A549 (cell line): ENCODE measurements around the gene PTPN1. TPM values are rescaled to one million over a fixed set of nuclear protein-coding genes. Genes with fewer than 3 reads are reported as not detected.

Experiments
- ATAC-seq, 2 experiments: fragments of 200-7000 bp in 1 of 2; fragments of >200 bp in 1 of 2; cut with Nextera tagmentation in 1 of 2; cut with Tn5 transposase in 1 of 2; 3 replicates each; pipeline versions ENCODE4 v1.8.0 to v1.9.1; 2018 to 2020; ENCODE audit warnings: mild to moderate bottlenecking in 1 of 2, moderate library complexity in 1 of 2
- CTCF ChIA-PET: fragments of 300-600 bp; sonication (Branson Sonifier 250); formaldehyde crosslinking; extraction: SDS; loops from one replicate; lab custom pipeline; 2021; ENCODE audit warnings: antibody characterized with exemption, inconsistent platforms; lab: Yijun Ruan, JAX
- POLR2A ChIA-PET: fragments of 350-600 bp; formaldehyde crosslinking; extraction: SDS; loops from one replicate; lab custom pipeline; 2021; ENCODE audit warnings: antibody characterized with exemption, inconsistent platforms; lab: Yijun Ruan, JAX
- DNase-seq, 2 experiments: peaks; one replicate each; pipeline versions ENCODE4 v3.0.0 to v3.0.0-alpha.2; 2011 to 2016; ENCODE audit warnings: low read depth in 1 of 2, low spot score in 1 of 2
- FAIRE-seq: peaks from 2 replicates; lab custom pipeline; 2011; peaks lifted over from hg19 to GRCh38; lab: Jason Lieb, UNC
- H3K27ac ChIP-seq, 2 experiments: fragments of >200 bp; sonication (Bioruptor Twin); formaldehyde crosslinking; 3 replicates each; pipeline ENCODE4 v1.5.1; 2016 to 2017
- H3K4me1 ChIP-seq: fragments of >200 bp; sonication (Bioruptor Twin); formaldehyde crosslinking; 3 replicates; pipeline ENCODE4 v1.6.1; 2016
- H3K4me2 ChIP-seq: fragments of >200 bp; sonication (Bioruptor Twin); formaldehyde crosslinking; 3 replicates; pipeline ENCODE4 v1.6.1; 2016
- H3K4me3 ChIP-seq: fragments of >200 bp; sonication (Bioruptor Twin); formaldehyde crosslinking; 3 replicates; pipeline ENCODE4 v1.5.1; 2016
- H3K9me3 ChIP-seq: fragments of >200 bp; sonication (Bioruptor Twin); formaldehyde crosslinking; 3 replicates; pipeline ENCODE4 v1.6.1; 2016
- ATOH8 ChIP-seq: fragments of 250-450 bp; sonication (Bioruptor Pico); IDR thresholded peaks from 2 replicates; pipeline ENCODE4 v1.5.0; 2020; ENCODE audit warnings: low read depth, mild to moderate bottlenecking, moderate library complexity
- CBX8 ChIP-seq: fragments of 200-600 bp; sonication (generic); IDR thresholded peaks from 2 replicates; pipeline ENCODE4 v1.6.1; 2016
- CEBPB ChIP-seq, 2 experiments: fragments of >200 bp in 1 of 2; sonication (Bioruptor Twin) in 1 of 2; formaldehyde crosslinking in 1 of 2; IDR thresholded peaks; 2 replicates each; pipeline ENCODE4 v1.6.1; 2012 to 2016
- CHD2 ChIP-seq: fragments of 150-350 bp; IDR thresholded peaks from 2 replicates; pipeline ENCODE4 v1.6.1; 2014; ENCODE audit warnings: low read length; ENCODE audit not compliant: partially characterized antibody
- EHMT2 ChIP-seq: fragments of 200-600 bp; sonication (generic); IDR thresholded peaks from 2 replicates; pipeline ENCODE4 v1.6.1; 2016; ENCODE audit warnings: antibody characterized with exemption, low read depth, mild to moderate bottlenecking, moderate library complexity
- FOSL2 ChIP-seq, 2 experiments: fragments of 450-650 bp in 1 of 2; fragments of >200 bp in 1 of 2; sonication (Bioruptor Twin) in 1 of 2; formaldehyde crosslinking; IDR thresholded peaks; 2 replicates each; pipeline versions ENCODE4 v1.5.0 to v1.6.1; 2016 to 2020; ENCODE audit warnings: mild to moderate bottlenecking in 1 of 2, moderate library complexity in 1 of 2
- HDAC2 ChIP-seq: fragments of 200-600 bp; sonication (generic); IDR thresholded peaks from 2 replicates; pipeline ENCODE4 v1.6.1; 2016
- HEYL ChIP-seq: fragments of 250-450 bp; sonication (Bioruptor Pico); IDR thresholded peaks from 2 replicates; pipeline ENCODE4 v1.8.0; 2021; ENCODE audit warnings: mild to moderate bottlenecking, moderate library complexity
- HOXA7 ChIP-seq: fragments of 250-450 bp; sonication (Bioruptor Pico); IDR thresholded peaks from 2 replicates; pipeline ENCODE4 v1.5.0; 2020; ENCODE audit warnings: mild to moderate bottlenecking, moderate library complexity
- HOXB5 ChIP-seq: fragments of 250-450 bp; sonication (Bioruptor Pico); IDR thresholded peaks from 2 replicates; pipeline ENCODE4 v1.5.0; 2020; ENCODE audit warnings: mild to moderate bottlenecking, moderate library complexity
- KDM1A ChIP-seq: fragments of 200-600 bp; sonication (generic); IDR thresholded peaks from 2 replicates; pipeline ENCODE4 v1.6.1; 2016; ENCODE audit warnings: low read depth, mild to moderate bottlenecking
- KDM5A ChIP-seq: fragments of 200-600 bp; sonication (generic); IDR thresholded peaks from 2 replicates; pipeline ENCODE4 v1.6.1; 2016; ENCODE audit warnings: antibody characterized with exemption, mild to moderate bottlenecking
- MAFK ChIP-seq: fragments of 450-650 bp; IDR thresholded peaks from 2 replicates; pipeline ENCODE4 v1.6.1; 2014; ENCODE audit not compliant: partially characterized antibody
- MYC ChIP-seq: IDR thresholded peaks from 2 replicates; pipeline ENCODE4 v1.6.1; 2012; ENCODE audit warnings: mild to moderate bottlenecking, inconsistent platforms, low read length, improper control_type of control experiment, borderline replicate concordance
- NFE2L2 ChIP-seq: fragments of 150-350 bp; conservative IDR thresholded peaks from 2 replicates; pipeline ENCODE4 v1.6.1; 2014; ENCODE audit warnings: low read length
- PHF8 ChIP-seq: fragments of 200-600 bp; sonication (generic); IDR thresholded peaks from 2 replicates; pipeline ENCODE4 v1.6.1; 2016; ENCODE audit warnings: low read depth, mild to moderate bottlenecking, antibody characterized with exemption, moderate library complexity, borderline replicate concordance
- POLR2A ChIP-seq: IDR thresholded peaks from 2 replicates; pipeline ENCODE4 v1.6.1; 2012; ENCODE audit warnings: mild to moderate bottlenecking, low read length
- RCOR1 ChIP-seq: fragments of 150-350 bp; IDR thresholded peaks from 2 replicates; pipeline ENCODE4 v1.6.1; 2014; ENCODE audit warnings: antibody characterized with exemption, low read length, low read depth
- RNF2 ChIP-seq: fragments of 200-600 bp; sonication (generic); IDR thresholded peaks from 2 replicates; pipeline ENCODE4 v1.6.1; 2016; ENCODE audit warnings: low read depth, mild to moderate bottlenecking, antibody characterized with exemption, moderate library complexity, borderline replicate concordance
- SREBF2 ChIP-seq: fragments of 450-650 bp; IDR thresholded peaks from 2 replicates; pipeline ENCODE4 v1.6.1; 2014; ENCODE audit warnings: mild to moderate bottlenecking, moderate library complexity
- TP53 ChIP-seq: fragments of 250-450 bp; sonication (Bioruptor Pico); IDR thresholded peaks from 2 replicates; pipeline ENCODE4 v1.5.0; 2021; ENCODE audit warnings: mild to moderate bottlenecking, moderate library complexity
- ZC3H11A ChIP-seq: fragments of 450-650 bp; IDR thresholded peaks from 2 replicates; pipeline ENCODE4 v1.6.1; 2014; ENCODE audit warnings: antibody characterized with exemption, mild to moderate bottlenecking
- ZFP36 ChIP-seq: fragments of 450-650 bp; IDR thresholded peaks from 2 replicates; pipeline ENCODE4 v1.6.1; 2014; ENCODE audit warnings: borderline replicate concordance; ENCODE audit not compliant: partially characterized antibody
- ZSCAN20 ChIP-seq: fragments of 250-450 bp; sonication (Bioruptor Pico); IDR thresholded peaks from 2 replicates; pipeline ENCODE4 v1.8.0; 2022; ENCODE audit warnings: mild to moderate bottlenecking, moderate library complexity
- WGBS: methylation state at CpG from one replicate; pipeline ENCODE4 v1.1.6; 2017; ENCODE audit errors: missing lambda C conversion rate; 5-methylcytosine and 5-hydroxymethylcytosine counted together
- polyA plus RNA-seq, 4 experiments: library from polyadenylated mRNA; depleted of rRNA in 3 of 4; stranded (reverse); fragments of >200 nt; fragmentation: RNase III in 1 of 4; extraction: RNeasy Plus Mini Kit Qiagen cat#74134 plus additional on column Dnase treatment in 1 of 4; gene quantifications; 2 replicates in 3 of 4; 3 replicates in 1 of 4; pipeline ENCODE4 v1.2.3, GENCODE V29; 2011 to 2017
- TF ChIP-seq, protein P1 (sequence below): fragments of >200 bp; sonication (Bioruptor Twin); formaldehyde crosslinking; IDR thresholded peaks from 3 replicates; pipeline ENCODE4 v1.6.1; 2016
- TF ChIP-seq, protein P2 (sequence below): fragments of >200 bp; sonication (Bioruptor Twin); formaldehyde crosslinking; IDR thresholded peaks from 2 replicates; pipeline ENCODE4 v1.6.1; 2016
- TF ChIP-seq, protein P3 (sequence below): fragments of 150-350 bp; IDR thresholded peaks from 2 replicates; pipeline ENCODE4 v1.6.1; 2014; ENCODE audit warnings: low read depth, mild to moderate bottlenecking, low read length
- TF ChIP-seq, protein P4 (sequence below): IDR thresholded peaks from 2 replicates; pipeline ENCODE4 v1.6.1; 2012

The PTPN1 gene
- polyA plus RNA-seq, 2 of the 4 experiments (the other 2 are of a cell fraction): 23.2 to 24.3 TPM

DNA sequence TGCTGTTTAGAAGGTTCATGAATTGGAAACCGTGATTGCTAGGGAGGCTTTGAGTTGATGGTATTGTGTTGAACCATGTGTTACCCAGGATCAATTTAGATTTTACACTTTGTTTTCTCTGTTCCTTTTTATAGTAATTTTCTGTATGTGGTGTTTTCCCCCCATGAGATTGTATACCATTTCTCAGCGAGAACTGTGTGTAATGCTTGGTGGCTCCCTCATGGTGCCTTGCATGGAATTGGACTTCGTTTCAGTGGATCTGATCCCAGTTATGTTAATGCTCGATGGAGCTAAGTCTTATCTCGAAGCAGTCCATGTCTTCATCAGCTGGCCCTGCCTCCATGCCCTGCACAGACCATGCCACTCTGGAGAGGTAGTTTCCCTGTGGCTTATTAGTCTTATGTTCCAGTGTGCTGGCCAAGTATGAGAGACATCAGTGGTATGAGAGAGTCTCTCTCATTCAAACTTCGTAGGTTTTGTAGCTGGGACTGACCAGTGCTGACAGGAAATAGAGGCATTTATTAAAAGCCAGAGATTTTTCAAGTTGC is 18.7 kb downstream of the PTPN1 start:
- Histone ChIP-seq H3K9me3 (no peaks in the 10 kb centered on the region), H3K4me2 (no peak overlapping the region), H3K4me1 (no peaks in the 10 kb centered on the region), H3K27ac (no peak overlapping the region), H3K4me3 (no peak overlapping the region)
- FAIRE-seq: no peak
- TF ChIP-seq, protein P1, sequence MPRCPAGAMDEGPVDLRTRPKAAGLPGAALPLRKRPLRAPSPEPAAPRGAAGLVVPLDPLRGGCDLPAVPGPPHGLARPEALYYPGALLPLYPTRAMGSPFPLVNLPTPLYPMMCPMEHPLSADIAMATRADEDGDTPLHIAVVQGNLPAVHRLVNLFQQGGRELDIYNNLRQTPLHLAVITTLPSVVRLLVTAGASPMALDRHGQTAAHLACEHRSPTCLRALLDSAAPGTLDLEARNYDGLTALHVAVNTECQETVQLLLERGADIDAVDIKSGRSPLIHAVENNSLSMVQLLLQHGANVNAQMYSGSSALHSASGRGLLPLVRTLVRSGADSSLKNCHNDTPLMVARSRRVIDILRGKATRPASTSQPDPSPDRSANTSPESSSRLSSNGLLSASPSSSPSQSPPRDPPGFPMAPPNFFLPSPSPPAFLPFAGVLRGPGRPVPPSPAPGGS: no peak
- TF ChIP-seq POLR2A: no peak
- no peak for TF ChIP-seq PHF8
- TF ChIP-seq ZC3H11A: no peak
- no peak for TF ChIP-seq ZSCAN20
- no peak for TF ChIP-seq MYC
- no peak for TF ChIP-seq RNF2
- TF ChIP-seq EHMT2: no peak
- TF ChIP-seq HDAC2: no peak
- TF ChIP-seq, protein P2, sequence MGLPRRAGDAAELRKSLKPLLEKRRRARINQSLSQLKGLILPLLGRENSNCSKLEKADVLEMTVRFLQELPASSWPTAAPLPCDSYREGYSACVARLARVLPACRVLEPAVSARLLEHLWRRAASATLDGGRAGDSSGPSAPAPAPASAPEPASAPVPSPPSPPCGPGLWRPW: no peak
- TF ChIP-seq CEBPB (IDR thresholded peaks at IDR 0.05): no peak
- no peak for TF ChIP-seq FOSL2 (IDR thresholded peaks at IDR 0.05)
- TF ChIP-seq FOSL2 (CRISPR knock-in tag; IDR thresholded peaks at IDR 0.05): no peak
- no peak for TF ChIP-seq ATOH8
- no peak for TF ChIP-seq MAFK
- CTCF ChIA-PET: interaction anchor here (0.6 to 1.7 kb wide), 5 partner anchors 9 to 569 kb away, joined by 3 to 9 read pairs (median 3); no protein-coding TSS in a partner anchor
- 92% methylated on average over 6 of the region's 6 CpGs for WGBS
- DNase-seq: no peak
- no peak for ATAC-seq
- POLR2A ChIA-PET: no interaction called here

- POLR2A ChIA-PET: interaction anchor here (0.7 kb wide), 1 partner anchor 348 kb away, joined by 5 read pairs; no protein-coding TSS in a partner anchor
- FAIRE-seq: no peak
- WGBS: 94% methylated on average over 6 of the region's 6 CpGs
- Histone ChIP-seq H3K4me1 (peaks cover 19% of the 10 kb centered on the region; the same call in 2 of the 3 replicates), H3K27ac (no peak overlapping the region), H3K4me2 (no peak overlapping the region), H3K4me3 (no peak overlapping the region), H3K9me3 (no peaks in the 10 kb centered on the region)
- CTCF ChIA-PET: interaction anchor here (1.0 to 1.4 kb wide), 3 partner anchors 15 to 43 kb away, joined by 3 to 4 read pairs (median 3); no protein-coding TSS in a partner anchor
- no peak for DNase-seq
- TF ChIP-seq SREBF2 (no peak), RCOR1 (no peak), CBX8 (no peak), ZFP36 (no peak), KDM5A (no peak), CHD2 (no peak), NFE2L2 (no peak), HEYL (no peak), HOXA7 (CRISPR knock-in tag) (no peak), TP53 (CRISPR knock-in tag) (no peak), KDM1A (no peak), HOXB5 (CRISPR knock-in tag) (no peak)
- TF ChIP-seq, protein P3, sequence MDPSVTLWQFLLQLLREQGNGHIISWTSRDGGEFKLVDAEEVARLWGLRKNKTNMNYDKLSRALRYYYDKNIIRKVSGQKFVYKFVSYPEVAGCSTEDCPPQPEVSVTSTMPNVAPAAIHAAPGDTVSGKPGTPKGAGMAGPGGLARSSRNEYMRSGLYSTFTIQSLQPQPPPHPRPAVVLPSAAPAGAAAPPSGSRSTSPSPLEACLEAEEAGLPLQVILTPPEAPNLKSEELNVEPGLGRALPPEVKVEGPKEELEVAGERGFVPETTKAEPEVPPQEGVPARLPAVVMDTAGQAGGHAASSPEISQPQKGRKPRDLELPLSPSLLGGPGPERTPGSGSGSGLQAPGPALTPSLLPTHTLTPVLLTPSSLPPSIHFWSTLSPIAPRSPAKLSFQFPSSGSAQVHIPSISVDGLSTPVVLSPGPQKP: no peak
- TF ChIP-seq, protein P4, sequence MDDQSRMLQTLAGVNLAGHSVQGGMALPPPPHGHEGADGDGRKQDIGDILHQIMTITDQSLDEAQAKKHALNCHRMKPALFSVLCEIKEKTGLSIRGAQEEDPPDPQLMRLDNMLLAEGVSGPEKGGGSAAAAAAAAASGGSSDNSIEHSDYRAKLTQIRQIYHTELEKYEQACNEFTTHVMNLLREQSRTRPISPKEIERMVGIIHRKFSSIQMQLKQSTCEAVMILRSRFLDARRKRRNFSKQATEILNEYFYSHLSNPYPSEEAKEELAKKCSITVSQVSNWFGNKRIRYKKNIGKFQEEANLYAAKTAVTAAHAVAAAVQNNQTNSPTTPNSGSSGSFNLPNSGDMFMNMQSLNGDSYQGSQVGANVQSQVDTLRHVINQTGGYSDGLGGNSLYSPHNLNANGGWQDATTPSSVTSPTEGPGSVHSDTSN: no peak
- ATAC-seq: no peak
Measured at GRCh38 chr20:50532221-50532620, 22.0 kb downstream of the PTPN1 start.
